IPS-NIHi7 (cell line): ENCODE data around the gene TRMT61A.
A peak's percentile ranks its signal among the peaks of the same experiment; 100 is the strongest.
"Not testable (repeated sequence)": the region's sequence is repeated elsewhere in the genome, so short reads cannot be mapped to it uniquely, and the experiment has no call there.

Source experiments
- DNase-seq: peaks from one replicate; pipeline ENCODE4 v3.0.0; 2012; ENCODE audit warnings: mixed read lengths; ENCODE audit errors: extremely low spot score

TRMT61A gene

DNA sequence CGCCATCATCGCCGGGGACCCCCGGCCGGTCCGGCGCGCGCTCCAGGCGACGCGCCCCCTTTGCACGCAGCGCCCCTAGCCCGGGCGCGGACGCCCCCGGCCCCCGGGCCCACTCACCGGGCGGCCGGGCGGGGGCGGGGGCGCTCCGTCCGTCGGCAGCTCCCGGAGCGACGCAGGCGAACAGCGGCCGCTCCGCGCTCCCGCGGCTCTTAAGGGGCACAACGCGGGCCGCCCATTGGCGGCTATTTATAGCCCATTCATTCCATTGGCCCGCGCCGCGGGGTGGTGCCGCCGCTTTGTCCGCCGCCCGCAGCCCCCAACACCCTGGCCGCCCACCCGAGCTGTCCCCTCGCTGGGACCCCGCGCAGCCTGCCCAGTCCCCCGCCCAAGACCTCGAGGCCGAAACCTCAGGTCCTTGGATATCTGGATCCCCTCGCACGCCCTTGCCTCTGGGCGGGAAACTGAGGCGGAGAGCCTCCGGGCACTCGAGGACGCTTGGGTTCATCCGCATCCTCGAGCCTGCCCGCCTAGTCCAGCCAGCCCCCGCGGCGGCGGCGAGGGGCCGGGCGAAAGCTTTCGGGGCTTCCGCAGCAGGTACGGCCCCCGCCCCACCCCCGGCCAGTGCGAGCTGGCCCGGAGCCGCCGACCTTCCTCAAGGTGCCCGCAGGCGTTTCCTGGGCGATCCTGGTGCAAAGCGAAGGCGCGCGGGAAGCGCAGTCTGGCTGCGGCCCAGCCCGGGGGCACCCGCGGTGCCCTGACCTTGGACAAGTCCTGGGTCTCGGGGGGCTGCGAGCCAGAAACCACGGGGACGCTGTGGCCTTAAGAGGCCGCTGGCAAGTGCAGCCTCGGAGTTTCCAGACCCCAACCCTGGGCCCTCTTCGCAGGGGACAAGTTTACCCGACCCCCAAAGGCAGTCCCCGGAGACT lies 6.1 kb upstream of the TRMT61A start, which contains the start of gene CKB:
Gene CKB, minus strand, starts transcription at position 182 of the 926 bp plus-strand sequence. CDS start 337 bp downstream, outside the sequence.
- peak; percentile 89 for DNase-seq

DNA sequence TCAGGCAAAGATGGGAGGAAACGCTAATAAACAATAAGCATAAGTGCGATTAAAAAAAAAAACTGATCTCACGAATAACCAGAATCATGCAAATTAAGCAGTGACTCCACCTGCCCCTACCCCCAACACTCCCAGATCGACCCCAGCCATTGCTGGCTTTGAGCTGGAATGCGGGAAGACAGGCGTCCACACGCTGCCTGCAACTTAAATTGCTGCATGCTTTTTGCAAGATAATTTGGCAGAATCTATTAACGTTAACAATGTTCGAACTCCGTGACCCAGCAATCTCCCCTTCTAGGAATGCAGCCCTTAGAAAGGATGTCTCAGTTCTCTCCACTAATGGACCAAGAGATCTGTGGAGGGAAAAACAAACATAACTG lies 5.4 kb upstream of the TRMT61A start:
- no peak for DNase-seq

DNA sequence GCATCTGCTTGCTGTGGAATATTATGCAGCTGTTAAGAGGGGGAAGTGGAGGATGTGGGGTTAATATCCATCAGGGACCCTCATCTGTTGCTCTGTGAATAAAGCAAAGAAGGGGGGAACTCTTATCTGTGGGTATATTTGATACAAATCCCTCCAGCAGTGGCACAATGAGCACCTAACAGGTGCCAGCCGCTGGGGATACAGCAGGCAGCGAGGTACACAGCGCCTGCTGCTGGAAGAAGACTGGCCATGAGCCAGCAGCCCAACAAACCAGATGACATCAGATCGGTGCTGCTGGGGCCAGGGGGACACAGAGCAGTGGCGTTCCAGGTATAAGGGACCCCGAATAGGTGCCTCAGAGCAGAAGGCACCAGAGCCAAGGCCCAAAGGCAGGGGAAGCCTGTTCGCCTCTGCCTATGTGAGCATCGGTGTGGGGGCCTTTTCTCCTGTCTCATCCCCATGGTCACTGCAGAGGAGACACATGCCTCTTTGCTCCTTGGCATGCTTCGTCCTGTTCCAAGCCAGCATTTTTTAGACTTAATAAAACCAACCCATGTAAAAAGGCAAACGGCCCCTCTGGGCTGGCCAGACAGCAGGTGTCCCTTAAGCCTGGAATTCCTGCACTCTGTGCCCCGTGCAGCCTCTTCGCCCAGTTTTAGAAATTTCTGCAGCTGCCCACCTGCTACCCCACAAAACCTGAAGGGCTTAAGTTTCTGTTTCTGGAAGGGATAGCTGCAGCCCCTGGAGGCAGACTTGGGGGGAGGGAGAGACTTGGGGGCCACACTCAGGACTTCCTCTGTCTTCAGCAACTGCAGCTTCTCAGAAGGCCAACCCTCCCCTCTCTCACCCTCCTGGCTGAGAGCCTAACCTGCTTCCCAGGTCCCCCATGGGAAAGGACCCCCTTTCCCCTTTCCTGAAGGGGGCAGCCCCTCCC lies 4.7 kb upstream of the TRMT61A start:
- DNase-seq, result no peak

DNA sequence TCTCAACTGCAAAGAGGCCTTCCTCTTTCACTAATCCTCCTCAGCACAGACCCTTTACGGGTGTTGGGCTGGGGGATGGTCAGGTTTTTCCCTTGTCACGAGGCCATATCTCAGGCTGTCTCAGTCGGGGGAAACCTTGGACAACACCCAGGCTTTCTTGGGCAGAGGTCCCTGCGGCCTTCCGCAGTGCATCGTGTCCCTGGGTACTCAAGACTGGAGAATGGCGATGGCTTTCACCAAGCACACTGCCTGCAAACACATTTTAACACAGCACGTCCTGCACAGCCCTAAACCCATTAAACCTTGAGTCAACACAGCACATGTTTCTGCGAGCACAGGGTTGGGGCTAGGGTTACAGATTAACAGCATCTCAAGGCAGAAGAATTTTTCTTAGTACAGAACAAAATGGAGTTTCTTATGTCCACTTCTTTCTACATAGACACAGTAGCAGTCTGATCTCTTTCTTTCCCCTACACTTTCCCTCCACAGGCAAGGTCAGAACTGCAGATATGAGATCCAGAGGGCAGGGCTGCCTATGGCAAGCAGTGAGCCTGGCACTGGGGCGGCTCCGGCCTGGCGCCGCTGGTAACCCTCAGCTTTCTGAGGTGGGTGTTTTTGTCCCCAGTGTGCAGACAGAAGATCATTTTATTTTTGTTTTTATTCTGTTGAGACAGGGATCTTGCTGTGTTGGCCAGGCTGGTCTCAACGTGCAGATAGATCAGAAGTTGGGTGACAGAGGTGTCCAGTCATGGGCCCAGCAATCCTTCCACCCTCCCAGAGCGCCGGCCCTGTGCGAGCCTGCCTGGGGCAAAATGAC lies 3.4 kb upstream of the TRMT61A start:
- DNase-seq, result not testable (repeated sequence)

DNA sequence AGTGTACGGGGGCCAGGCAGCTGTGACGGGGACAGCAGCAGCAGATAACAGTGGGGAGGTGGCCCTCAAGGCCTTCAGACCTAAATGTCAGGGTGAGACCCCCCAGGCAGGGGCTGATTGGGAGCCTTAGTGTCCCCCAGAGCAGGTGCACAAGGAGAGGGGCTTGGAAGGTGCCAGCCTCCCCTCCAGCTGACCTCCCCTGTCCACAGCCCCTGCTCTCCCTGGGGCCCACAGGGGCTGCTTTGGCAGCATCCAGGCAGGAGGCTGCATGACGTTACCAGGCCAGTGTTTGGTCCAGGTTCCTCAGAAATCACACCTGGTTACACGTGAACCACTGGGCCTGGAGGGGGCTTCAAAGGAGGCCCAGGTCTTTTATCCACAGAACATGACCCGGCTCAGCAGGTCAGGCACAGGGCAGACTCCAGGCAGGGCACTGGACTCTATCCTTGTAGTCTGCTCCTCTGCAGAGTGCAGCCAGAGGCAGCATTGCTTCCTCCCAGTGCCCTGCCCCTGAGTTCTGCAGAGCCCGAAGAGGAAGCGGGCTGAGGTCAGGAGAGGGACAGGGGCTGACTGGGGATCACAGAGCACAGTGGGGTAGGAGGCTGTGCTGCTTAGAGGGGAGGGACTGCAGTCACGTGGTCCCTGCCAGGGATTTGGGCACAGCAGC lies 2.6 kb upstream of the TRMT61A start:
- no peak for DNase-seq

DNA sequence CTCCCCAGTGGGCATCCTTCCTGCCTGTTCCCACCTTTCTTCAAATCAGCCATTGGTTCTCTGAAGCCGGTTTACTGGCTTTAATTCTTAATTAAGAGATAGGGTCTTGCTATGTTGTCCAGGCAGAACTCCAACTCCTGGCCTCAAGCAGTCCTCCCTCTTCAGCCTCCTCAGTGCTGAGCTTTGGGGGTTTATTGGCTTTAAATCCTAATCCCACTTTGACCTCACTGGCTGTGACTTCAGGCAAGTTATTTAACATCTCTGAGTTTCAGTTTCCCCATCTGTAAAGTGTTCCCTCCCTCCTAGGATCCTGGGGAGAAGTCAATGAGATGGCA lies 2.1 kb upstream of the TRMT61A start:
- DNase-seq, result no peak

DNA sequence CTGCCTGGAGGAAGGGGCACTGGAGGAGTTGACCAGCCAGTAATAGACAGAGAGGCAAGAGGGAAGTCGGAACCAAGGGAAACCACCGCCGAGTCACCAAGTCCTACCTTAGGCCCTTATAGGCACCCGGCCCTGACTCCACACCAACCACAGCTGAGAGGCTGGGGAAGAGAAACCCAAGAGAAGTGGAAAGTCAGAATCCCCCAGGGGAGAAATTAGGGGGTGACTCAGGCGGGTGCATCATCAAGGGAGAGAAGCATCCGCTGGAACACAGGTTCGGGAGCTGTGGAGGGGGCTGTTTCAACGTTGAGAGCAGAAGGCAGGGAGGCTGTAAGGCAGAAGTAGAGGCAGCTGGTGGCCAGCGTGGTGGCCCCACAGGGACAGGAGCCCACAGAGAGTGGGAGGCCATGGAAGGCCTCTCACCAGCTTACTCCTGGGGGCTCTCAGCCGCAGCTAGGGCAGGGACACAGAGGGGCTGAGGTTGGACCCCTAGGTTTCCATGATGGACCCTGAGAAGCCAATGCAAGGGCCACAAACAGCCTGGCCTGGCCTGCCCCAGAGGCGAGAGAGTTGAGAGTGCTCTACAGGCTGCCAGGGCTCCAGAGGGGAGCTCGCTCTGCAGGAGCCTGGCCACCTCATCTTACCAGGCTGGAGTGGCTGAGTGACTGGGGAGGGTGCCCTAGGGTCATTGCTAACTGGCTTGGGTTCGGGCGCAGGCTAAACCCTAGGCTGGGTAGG lies 1.4 kb upstream of the TRMT61A start:
- DNase-seq, result no peak

DNA sequence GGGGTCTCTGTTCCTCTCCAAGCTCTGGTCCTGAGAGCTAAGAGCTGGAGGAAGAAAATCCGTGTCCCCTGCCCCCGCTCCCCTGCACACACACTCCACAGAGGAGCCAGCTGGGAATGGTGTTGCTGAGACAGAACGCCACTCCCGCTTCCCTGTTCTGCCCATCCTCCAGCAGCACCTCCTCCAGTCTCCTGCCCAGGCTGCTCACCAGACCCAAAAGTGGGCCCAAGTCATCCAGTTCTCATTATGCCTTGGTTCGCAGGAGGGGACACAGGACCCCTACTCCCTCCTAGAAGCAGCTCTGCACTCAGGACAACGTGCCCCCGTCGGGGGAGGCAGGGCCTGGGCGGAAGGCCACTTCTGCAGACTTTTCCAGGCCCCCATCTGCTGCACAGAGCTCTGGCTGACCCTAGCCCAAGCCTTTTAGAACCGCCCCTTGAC lies 830 bp upstream of the TRMT61A start:
- DNase-seq, result no peak

DNA sequence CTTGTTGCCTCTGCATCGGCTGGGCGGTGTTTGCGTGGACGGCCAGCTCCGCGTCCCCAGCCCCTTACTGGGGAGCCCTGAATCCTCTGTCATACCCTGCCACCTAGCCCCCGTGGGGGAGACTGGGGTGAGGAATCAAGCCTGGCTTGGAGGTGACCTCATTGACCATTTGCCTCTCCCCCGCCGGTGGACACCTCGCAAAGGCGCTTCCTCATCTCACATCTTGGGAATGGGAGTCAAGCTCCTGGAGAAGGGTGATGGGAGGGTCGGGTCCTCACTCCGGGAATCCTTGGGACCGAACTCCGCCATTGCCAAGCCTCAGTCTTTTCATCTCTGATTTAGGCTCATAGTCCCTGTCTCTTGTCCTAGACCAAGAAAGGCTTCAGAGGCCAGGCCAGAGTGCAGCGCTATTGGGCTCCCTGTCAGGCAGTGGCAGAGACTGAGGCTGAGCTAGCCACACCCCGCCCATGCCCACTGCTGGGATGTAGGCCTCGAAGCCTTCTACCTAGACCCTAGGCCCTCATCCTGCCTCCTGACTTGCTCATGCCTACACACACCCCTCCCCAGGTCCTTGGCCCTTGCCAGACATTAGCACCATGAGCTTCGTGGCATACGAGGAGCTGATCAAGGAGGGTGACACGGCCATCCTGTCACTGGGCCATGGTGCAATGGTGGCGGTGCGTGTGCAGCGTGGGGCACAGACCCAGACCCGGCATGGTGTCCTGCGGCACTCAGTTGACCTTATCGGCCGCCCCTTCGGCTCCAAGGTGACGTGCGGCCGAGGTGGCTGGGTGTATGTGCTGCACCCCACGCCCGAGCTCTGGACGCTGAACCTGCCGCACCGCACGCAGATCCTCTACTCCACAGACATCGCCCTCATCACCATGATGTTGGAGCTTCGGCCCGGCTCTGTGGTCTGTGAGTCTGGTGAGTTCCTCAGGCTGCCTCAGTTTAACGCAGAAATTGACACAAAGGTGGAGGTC lies 678 bp downstream of the TRMT61A start:
- no peak for DNase-seq

DNA sequence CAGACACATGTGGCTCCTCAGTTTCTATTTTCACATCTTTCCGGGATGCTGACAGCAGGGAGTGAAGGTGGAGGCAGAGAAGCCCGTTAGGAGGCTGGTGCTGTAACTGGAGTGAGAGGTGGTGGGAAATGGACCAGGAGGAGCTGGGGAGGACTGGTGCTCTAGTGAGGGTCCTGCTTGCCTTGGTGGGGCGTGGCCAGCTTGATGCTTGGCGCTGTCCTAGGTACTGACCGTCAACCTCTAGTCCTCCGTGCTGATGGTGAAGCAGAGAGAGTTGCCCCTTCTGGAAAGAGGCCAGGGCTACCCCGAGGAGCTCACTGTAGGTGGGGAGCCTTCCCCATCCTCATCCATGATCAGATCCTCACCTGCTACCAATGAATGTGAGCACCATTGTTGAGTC lies 1.4 kb downstream of the TRMT61A start:
- DNase-seq, result peak; percentile 83

DNA sequence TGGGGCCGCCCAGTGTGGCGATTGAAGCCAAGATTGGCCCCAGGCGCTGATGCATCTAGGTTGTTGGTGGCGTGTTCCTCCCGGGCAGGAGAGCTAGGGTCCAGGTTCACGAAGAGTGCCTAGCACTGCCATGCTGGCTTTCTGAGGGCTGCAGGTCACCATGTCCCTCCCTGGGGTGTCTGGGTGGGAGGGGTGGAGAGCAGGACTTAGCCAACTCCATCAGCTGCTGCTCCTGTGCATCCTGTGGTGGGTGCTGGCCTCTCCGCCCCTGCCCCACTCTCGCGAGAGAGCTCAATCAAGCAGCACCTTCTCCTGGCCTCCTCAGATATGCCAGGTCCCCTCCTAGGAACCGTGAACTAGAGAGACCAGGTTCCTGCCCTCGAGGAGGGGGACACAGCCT lies 1.8 kb downstream of the TRMT61A start:
- DNase-seq, result no peak

DNA sequence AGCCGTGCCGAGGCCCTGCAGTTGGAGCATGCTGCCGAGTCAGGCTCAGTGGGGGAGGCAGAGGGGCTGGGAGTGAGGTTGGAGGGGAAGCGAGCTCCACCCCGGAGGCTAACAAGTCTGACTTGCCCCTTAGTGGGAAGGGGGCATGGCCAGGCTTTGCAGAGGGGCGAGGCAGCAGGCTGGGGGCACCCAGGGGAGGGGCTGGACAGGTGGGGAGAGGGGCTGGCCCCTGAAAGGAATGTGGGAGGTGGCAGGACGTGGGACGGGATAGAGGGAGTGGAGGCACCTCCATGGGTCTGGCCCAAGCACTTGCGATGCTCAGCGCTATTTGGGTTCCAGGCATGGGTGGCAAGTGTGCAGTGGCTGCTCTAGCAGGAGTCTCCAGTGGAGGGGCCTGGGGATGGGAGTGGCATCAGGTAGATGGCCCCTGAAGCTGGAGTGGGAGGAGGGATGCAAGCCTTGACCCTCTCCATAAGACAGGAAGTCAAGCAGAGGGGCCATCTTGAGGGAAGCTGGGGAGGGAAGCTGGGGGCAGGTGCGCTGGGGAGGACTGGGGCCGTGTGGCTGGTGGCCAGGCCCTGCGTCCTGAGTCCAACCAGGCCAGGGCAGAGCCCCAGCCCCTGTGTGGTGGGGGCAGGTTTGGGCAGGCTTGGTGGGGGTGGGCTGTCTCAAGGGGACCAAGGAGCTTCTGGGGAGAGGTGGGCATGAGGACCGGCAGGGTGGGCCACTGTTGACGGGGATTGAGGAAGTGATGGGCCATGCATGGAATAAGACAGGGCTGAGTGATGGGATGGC lies 2.6 kb downstream of the TRMT61A start:
- no peak for DNase-seq

DNA sequence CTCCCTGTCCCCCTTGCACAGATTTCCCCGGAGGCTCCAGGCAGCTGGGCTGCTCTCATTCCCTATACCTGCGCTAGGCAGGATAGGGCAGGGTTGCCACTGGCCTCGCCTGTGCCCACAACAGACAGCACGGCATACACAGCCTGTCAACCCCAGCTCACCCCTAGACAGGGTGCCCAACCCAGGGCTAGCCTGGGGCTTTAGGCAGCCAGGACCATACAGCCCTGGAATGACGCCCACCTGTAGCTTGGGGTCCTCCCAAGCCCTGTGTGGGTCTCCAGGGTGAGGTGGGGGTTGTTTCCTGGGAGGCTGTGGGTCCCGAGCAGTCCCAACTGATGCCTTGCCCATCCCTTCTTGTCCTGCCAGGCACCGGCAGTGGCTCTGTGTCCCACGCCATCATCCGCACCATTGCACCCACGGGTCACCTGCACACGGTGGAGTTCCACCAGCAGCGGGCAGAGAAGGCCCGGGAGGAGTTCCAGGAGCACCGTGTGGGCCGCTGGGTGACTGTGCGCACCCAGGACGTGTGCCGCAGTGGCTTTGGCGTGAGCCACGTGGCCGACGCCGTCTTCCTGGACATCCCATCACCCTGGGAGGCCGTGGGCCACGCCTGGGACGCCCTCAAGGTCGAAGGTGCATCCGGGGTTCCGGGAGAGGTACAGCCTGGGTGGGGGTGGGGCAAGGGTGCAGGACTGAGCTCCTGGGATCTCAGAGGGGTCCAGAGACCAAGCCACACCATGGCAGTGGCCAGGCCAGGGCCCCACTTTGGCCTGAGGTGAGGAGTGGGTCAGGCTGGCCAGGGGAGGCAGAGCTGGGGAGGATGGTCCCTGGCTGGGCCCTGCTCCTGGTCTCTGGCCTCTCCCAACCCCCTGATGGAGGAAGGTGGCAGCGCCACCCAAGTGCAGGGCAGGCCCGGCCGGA lies 3.5 kb downstream of the TRMT61A start:
- DNase-seq, result no peak

DNA sequence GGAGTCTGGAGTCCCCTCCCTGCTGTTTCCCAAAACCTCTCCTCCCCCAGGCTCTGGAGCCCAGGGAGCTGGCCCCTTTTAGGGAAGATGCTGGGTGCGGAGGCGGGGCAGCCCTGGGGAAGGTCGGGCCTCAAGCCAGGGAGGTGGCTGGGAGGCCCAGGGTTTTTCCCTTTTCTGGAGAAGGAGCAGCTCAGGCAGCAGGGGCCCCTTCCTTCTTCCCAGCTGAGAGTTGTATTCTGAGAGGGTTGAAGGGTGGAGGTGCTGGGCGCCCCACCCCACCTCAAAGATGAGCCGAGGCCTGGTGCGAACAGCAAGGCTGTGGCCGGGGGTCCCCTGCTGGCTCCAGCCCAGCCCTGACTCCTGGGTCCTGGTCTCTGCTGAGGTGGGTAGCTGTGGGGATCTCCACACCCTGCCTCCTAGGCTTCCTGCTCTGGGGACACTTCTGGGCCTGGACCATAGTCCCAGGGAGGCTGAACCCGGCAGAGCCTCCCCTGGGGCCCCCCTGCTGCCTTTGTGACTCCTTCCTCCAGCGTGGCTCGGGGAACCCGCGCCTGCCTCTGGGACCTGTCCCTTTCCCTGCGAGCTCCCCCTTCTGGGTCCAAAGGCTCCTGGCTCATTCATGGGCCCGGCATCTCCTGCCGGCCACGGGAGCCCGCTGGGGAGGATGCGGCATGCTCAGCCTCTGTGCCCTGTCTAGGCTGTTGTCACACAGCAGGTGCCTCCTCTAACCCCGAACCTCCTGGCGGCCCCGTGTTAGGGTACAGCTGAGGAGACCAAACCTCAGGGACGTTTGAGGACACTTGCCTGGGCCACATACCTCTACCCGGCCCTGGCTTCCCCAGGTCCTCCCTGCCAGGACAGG lies 4.4 kb downstream of the TRMT61A start:
- DNase-seq, result no peak

DNA sequence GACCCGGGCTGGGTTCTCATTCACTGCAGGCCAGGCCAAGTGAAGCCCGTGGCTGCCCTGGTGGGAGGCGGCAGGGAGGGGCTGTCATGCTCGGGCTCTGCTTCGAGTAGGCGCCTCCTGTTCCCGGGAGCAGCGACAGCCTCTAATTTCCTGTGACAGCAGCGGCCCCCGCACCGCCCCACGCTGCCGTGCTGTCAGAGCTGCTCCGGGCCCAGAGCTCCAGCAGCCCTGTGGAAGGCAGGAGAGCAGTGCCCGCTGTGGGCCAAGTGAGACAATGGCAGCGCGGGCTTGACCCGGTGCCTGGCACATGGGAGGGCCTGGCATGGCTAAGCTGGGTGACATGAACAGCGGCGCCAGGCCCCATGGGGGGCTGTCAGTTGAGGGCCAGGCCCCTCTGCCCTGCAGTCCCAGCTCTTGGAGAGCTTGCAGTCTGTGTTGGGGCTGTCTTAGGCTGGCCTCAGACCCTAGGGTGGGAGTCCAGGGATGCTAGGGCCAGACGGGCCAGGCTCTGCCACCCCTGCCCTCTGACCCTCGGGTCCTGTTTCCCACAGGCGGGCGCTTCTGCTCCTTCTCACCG lies 5.1 kb downstream of the TRMT61A start:
- DNase-seq, result no peak

DNA sequence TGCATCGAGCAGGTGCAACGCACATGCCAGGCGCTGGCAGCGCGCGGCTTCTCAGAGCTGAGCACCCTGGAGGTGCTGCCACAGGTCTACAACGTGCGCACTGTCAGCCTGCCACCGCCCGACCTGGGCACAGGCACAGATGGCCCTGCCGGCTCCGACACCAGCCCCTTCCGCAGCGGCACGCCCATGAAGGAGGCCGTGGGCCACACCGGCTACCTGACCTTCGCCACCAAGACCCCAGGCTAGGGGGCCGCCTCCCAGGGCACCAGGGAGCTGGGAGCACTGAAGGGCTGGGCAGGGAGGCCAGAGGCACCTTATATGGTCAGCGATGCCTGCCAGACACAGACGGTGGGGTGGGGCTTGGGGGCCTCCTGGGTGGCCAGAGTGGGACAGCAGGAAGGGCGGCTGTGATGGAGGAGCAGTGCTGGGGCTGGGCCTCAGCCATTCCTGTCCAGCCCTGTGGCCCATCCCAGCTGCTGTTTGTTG lies 5.6 kb downstream of the TRMT61A start:
- DNase-seq, result no peak
